Chondrocyte (in vitro differentiated cells): ENCODE measurements around the gene ACSL6. TPM values are rescaled to one million over a fixed set of nuclear protein-coding genes. Genes with fewer than 3 reads are reported as not detected.

Experiments
- DNase-seq: peaks from one replicate; pipeline ENCODE4 v3.0.0; 2021; ENCODE audit warnings: mixed read lengths, low spot score
- H3K27ac Mint-ChIP-seq: one replicate; pipeline ENCODE4 v1.8.0; 2021; ENCODE audit warnings: mild to moderate bottlenecking, moderate library complexity, mixed read lengths; ENCODE audit not compliant: unreplicated experiment
- H3K27me3 Mint-ChIP-seq: 2 replicates; pipeline ENCODE4 v1.8.0; 2021; ENCODE audit warnings: low read depth, mixed read lengths
- H3K36me3 Mint-ChIP-seq: 2 replicates; pipeline ENCODE4 v1.8.0; 2021; ENCODE audit warnings: low read depth, mixed read lengths
- H3K4me1 Mint-ChIP-seq: 2 replicates; pipeline ENCODE4 v1.8.0; 2021; ENCODE audit warnings: low read depth, mild to moderate bottlenecking, mixed read lengths
- H3K4me3 Mint-ChIP-seq: one replicate; pipeline ENCODE4 v1.8.0; 2021; ENCODE audit warnings: mild to moderate bottlenecking, moderate library complexity, mixed read lengths; ENCODE audit not compliant: unreplicated experiment
- H3K9me3 Mint-ChIP-seq: 2 replicates; pipeline ENCODE4 v1.8.0; 2021; ENCODE audit warnings: low read depth, mixed read lengths
- CTCF ChIP-seq: fragments of 200-600 bp; sonication (generic); IDR thresholded peaks from 2 replicates; pipeline ENCODE4 v1.5.0; 2021; ENCODE audit warnings: antibody characterized with exemption, mild to moderate bottlenecking, moderate library complexity
- total RNA-seq: library from RNA; stranded (reverse); gene quantifications from 3 replicates; pipeline ENCODE4 v1.2.1, GENCODE V29; 2021

Gene ACSL6
- total RNA-seq, 1 donor from 2014 or later = not detected

DNA sequence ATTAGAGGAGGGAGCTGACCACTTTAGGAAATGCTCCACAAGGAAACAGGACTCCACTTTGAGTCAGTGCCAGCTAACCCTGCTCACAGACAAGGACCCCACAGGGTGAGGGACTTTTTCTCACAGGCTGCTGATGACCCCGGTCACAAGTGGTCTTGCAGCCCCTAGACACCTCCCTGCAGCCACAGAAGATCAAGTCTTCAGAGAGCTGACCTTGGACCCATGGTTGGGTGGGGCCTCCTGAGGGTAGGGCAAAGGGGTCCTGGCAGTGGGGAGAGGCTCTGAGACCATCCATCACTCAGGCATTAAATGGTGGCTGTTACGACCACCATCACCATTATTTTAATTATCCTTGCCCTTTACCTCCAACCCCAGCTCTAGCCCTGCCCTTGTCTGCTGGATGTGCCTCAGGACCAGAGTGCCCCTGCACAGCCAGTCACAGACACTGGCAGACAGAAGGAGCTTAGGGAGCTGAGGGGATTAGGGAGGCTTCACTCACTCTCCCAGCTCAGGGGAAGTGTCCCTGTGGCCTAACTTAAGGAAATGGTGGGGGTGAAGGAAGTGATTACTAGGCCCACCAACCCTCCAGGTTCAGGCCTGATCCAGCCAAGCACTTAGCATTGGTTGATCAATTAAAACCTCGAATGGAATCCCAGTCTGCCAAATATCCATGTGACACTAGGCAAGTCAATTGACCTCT, 1.6 kb downstream of the ACSL6 start:
- TF ChIP-seq CTCF = no peak
- Mint-ChIP-seq H3K36me3 (no peaks in the 10 kb centered on the region), H3K9me3 (no peaks in the 10 kb centered on the region), H3K4me1 (peaks cover 8% of the 10 kb centered on the region), H3K4me3 (no peak overlapping the region), H3K27ac (no peak overlapping the region), H3K27me3 (peaks cover 42% of the 10 kb centered on the region)
- DNase-seq = peak; percentile 37

GRCh38 chr5:132008961-132009680, 2.3 kb downstream of the ACSL6 start:
- no peaks in the 10 kb centered on the region for H3K36me3 Mint-ChIP-seq
- no peak overlapping the region for H3K27ac Mint-ChIP-seq
- DNase-seq = peak; percentile 28
- TF ChIP-seq CTCF = no peak
- peaks cover 38% of the 10 kb centered on the region for H3K27me3 Mint-ChIP-seq
- peaks cover 8% of the 10 kb centered on the region for H3K4me1 Mint-ChIP-seq
- H3K9me3 Mint-ChIP-seq = no peaks in the 10 kb centered on the region
- H3K4me3 Mint-ChIP-seq = no peak overlapping the region

GRCh38 chr5:132008163-132008473, 3.3 kb downstream of the ACSL6 start:
- Mint-ChIP-seq H3K27ac (no peak overlapping the region), H3K27me3 (peaks cover 33% of the 10 kb centered on the region), H3K4me3 (no peak overlapping the region), H3K9me3 (no peaks in the 10 kb centered on the region), H3K4me1 (peaks cover 8% of the 10 kb centered on the region), H3K36me3 (no peaks in the 10 kb centered on the region)
- peak; percentile 68 for TF ChIP-seq CTCF
- DNase-seq = peak; percentile 24

- DNase-seq = peak; percentile 53
- TF ChIP-seq CTCF = peak; percentile 90
- peaks cover 32% of the 10 kb centered on the region for H3K27me3 Mint-ChIP-seq
- no peak overlapping the region for H3K4me3 Mint-ChIP-seq
- H3K27ac Mint-ChIP-seq = no peak overlapping the region
- no peaks in the 10 kb centered on the region for H3K9me3 Mint-ChIP-seq
- H3K4me1 Mint-ChIP-seq = peaks cover 9% of the 10 kb centered on the region
- no peaks in the 10 kb centered on the region for H3K36me3 Mint-ChIP-seq
Measured at GRCh38 chr5:132007399-132008162, 3.9 kb downstream of the ACSL6 start.

GRCh38 chr5:132006331-132007120, 4.9 kb downstream of the ACSL6 start:
- H3K36me3 Mint-ChIP-seq = no peaks in the 10 kb centered on the region
- no peaks in the 10 kb centered on the region for H3K9me3 Mint-ChIP-seq
- H3K27ac Mint-ChIP-seq = no peak overlapping the region
- peak; percentile 44 for DNase-seq
- H3K4me3 Mint-ChIP-seq = no peak overlapping the region
- H3K27me3 Mint-ChIP-seq = peaks cover 26% of the 10 kb centered on the region
- no peak for TF ChIP-seq CTCF
- peaks cover 10% of the 10 kb centered on the region for H3K4me1 Mint-ChIP-seq
